AG10803 (cell line): ENCODE data around the gene MYH10.

Experiments used
- DNase-seq: peaks from one replicate; pipeline ENCODE4 v3.0.0; 2010; ENCODE audit warnings: low read depth
- H3K4me3 ChIP-seq: 2 replicates; pipeline ENCODE4 v1.5.1; 2011; ENCODE audit warnings: mild to moderate bottlenecking, low read length, control low read depth
- TF ChIP-seq, protein P1 (sequence below): conservative IDR thresholded peaks from 2 replicates; pipeline ENCODE4 v1.5.1; 2011; ENCODE audit warnings: mild to moderate bottlenecking, low read length, control low read depth, inconsistent platforms

The MYH10 gene

DNA sequence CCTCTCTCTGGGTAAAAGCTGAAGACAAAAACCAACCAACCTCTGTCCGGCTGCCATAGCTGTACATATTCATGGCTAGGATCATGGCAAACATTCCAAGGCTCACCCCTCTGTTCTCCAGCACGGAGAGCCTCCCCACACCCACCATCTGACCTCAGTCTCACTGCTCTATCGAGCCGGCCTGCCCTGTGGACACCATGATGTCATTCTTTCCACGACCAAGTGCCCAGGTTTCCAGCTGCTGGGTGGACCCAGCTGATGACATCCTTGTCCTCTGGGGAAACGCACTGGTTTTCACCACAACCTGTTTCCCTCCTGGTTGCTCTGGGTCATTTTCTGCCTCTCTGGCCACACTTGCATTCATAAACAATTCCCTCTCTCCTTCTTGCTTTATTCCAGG is 127.2 kb downstream of the MYH10 start:
- no peak overlapping the region for H3K4me3 ChIP-seq
- TF ChIP-seq, protein P1, sequence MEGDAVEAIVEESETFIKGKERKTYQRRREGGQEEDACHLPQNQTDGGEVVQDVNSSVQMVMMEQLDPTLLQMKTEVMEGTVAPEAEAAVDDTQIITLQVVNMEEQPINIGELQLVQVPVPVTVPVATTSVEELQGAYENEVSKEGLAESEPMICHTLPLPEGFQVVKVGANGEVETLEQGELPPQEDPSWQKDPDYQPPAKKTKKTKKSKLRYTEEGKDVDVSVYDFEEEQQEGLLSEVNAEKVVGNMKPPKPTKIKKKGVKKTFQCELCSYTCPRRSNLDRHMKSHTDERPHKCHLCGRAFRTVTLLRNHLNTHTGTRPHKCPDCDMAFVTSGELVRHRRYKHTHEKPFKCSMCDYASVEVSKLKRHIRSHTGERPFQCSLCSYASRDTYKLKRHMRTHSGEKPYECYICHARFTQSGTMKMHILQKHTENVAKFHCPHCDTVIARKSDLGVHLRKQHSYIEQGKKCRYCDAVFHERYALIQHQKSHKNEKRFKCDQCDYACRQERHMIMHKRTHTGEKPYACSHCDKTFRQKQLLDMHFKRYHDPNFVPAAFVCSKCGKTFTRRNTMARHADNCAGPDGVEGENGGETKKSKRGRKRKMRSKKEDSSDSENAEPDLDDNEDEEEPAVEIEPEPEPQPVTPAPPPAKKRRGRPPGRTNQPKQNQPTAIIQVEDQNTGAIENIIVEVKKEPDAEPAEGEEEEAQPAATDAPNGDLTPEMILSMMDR, result no peak
- no peak for DNase-seq

DNA sequence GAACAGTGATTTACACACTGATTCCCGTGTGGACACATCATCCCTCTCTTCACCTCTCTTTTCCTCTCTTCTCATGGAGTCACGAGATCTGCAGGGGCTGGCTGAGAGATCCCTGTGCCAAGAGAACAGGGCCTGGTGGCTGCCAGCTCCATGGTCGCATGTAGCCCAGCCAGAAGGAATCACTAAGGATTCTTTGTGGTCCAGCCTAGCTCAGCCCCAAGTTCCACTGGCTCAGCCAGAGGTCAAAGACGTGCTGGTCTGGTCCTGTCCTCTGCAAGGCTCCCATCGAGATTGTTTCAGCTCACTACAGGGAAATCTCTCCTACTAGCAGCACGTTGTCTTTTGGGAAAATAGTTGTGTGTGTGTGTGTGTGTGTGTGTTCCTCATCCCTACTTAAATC is 128.4 kb downstream of the MYH10 start:
- H3K4me3 ChIP-seq, result no peak overlapping the region
- no peak for DNase-seq
- TF ChIP-seq, protein P1, result no peak

DNA sequence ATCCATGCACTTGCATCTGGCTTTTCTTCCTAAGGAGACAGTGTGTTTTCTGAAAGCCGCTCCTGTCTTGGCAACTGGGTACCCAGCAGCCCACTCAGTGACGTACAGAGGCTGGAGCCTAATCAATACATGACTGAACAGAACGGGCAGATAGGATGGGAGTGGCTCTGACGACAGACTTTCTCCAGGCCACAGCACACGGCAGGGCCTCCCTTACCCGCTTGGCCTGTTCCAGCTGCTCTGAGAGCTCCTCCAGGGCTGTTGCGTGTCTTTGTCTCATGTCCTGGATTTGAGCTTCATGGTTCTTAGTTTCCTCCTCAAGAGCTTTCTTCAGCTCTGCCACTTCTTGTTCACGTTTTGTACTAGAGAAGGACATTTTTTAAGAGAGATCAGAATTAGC is 129.9 kb downstream of the MYH10 start:
- H3K4me3 ChIP-seq, result no peak overlapping the region
- no peak for DNase-seq
- TF ChIP-seq, protein P1, result no peak

DNA sequence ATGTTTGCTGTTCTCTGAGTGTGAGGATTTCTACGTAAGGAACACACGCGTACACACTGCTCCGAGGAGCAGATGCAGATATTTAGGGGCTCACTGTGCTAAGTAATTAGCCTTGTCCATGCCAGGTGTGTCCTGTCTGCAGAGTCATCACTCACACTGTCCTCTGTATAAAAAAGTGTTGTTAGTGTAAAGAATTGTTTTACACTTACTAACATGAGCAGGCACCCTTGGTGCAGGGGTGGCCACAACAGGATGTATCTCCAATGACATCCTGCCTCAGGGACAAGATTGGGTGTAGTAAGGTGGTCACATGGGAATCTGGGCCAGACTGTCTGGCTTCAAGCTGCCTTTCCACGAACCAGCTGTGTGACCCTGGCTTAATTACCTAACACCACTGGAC is 130.9 kb downstream of the MYH10 start:
- H3K4me3 ChIP-seq, result no peak overlapping the region
- DNase-seq, result no peak
- TF ChIP-seq, protein P1, result no peak

DNA sequence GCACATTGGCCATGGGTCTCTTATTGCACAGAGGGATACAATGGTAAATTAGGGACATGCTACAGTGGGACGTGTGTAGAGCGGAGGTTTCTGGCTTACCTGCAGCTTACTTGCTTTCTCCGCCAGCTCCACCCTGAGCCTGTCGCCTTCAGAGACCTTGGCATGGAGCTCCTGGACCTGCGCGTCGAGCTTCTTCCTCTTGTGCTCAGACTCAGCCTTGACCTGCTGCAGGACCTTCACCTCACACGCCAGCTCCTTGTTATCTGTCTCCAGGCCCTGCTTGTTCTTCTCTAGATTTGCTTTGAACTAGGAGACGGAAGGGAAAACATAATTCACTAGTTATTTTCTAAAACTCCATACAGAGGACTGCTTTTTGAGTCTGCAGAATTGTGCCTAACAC is 131.4 kb downstream of the MYH10 start:
- TF ChIP-seq, protein P1, result no peak
- H3K4me3 ChIP-seq, result no peak overlapping the region
- DNase-seq, result no peak

DNA sequence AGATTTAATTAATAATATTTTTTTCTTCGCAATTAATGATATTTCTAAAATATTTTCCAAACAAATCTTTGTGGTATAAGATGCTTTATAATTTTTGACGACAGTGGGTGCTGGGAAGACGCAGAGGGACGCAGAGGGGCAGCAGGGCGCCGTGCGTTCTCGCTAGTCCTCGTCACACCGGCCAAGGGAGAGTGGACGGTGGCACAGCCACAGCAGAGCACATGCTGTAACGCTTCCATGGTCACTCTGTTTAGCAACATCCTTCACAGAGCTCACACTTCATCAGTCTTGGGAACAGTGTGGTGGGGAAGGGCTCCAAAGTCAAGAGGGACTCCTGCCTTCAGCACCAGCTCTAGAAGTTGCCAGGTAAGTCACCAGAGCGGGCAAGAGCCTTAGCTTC is 134.4 kb downstream of the MYH10 start:
- TF ChIP-seq, protein P1, result no peak
- no peak overlapping the region for H3K4me3 ChIP-seq
- DNase-seq, result no peak

DNA sequence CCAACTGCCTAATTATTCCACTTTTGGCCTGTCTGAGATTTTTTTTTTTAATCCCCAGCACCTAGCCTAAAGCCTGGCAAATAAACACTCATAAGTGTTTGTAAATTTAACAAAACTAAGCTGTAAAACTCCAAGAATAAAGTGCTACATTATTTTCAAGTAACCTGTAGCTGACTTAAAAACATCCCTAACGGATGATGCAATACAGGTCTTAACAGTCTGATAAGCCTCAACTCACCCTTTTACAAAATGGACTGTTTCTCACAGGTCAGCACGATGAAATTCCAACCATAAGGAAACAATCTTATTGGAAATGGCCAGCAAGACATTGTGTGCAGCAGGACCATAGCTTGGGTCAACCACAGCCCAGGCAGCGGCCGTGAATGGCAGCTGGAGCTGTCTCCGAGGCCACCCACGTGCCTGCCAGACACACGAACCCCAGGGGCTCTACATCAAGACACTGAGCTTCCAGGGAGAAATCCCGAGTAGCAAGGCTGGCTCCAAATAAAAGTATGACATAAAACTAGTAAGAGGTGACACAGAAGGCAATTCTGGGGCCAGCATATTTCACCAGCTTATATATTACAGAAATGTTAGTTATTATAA is 135.9 kb downstream of the MYH10 start:
- TF ChIP-seq, protein P1, result no peak
- H3K4me3 ChIP-seq, result no peak overlapping the region
- DNase-seq, result no peak
